NCI-H446 treated with DMSO at 0.1 percent for 48 hours (cell line): ENCODE results near the gene CCDC116.
"Not testable (repeated sequence)": the region's sequence is repeated elsewhere in the genome, so short reads cannot be mapped to it uniquely, and the experiment has no call there.

Experiments used
- DNase-seq: peaks from one replicate; lab custom pipeline; 2025; lab: John Stamatoyannopoulos, UW

Gene CCDC116

GRCh38 chr22:21652010-21652546, 19.5 kb downstream of the CCDC116 start:
- DNase-seq, result peak; percentile 81

DNA sequence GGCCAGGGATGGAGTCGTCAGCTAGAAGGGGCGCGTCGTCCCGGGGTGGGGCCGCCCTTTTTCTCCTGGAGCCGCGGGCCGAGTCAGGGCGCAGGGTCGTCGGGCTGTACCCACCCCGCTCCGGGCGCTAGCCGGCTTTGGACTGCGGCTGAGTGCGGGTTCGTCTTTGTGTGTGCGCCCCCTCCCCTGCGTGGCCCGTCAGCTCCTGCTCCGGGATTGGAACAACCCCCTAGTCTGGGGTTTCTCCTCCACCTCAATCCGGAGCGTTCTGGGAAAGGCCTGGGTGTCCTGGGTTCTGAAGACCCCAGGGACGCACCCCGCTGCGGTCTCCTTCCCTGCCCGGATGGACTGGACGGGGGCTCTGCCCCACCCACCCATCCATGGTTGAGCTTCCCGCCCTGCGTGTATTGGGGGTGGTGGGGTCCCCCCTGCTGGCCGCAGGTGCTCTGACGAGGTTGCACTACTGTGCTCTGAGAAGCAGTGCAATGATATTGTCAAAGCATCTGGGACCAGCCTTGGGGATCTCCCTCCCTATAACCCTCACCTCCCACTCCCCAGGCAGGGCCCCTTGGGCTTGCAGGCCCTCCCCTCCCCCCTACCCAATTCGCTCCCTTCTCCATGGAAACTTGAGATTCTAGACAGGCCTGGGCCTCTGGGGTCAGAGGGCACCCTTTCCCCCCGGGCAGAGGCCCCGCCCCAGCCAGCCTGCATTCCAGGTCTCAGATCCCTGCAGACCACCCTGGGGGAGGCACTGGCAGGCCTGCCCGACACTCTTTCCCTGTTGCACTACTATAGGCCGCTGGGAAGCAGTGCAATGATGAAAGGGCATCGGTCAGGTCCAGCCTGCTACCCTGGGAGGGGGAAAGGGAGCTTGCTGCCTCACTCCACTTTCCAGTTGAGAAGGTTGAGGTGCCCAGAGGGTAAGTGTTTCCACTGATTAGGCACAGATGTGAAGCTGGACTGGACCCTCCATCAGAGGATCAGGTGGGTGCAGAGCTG, 20.3 kb downstream of the CCDC116 start:
- DNase-seq, result no peak

- no peak for DNase-seq
Measured at GRCh38 chr22:21657020-21657359, 24.4 kb downstream of the CCDC116 start.

DNA sequence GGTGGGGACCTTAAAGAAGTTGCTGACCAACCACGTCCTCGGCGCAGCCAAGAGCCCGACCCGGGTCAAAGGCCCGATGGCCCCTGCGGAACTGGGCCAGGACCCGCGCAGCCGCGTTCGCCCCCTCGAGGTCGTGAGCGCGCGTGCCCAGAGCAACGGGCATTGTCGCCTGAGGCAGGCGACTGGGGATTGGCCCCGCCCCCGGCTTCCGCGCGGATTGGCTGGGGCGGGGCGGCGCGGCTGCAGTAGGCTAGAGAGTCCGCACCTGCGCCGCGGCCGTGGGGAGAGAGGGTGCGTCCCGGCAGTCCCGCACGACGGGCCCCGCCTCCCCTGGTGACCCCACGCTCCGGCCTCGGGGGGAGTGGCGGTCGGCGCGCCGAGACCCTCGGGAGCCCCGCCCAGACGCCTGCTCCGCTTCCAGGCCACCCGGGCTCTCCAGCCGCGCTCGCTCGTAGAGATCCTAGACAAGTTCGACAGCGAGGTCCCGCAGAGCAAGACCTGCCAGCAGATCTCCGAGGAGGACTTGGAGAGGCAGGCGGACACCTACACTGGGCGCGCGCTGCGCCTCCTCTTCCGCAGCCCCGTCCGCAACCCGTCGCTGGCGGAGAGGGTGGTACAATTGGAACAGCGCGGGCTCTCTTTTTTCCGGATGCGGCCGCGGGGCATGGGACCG, 24.9 kb downstream of the CCDC116 start:
- DNase-seq, result peak; percentile 65

DNA sequence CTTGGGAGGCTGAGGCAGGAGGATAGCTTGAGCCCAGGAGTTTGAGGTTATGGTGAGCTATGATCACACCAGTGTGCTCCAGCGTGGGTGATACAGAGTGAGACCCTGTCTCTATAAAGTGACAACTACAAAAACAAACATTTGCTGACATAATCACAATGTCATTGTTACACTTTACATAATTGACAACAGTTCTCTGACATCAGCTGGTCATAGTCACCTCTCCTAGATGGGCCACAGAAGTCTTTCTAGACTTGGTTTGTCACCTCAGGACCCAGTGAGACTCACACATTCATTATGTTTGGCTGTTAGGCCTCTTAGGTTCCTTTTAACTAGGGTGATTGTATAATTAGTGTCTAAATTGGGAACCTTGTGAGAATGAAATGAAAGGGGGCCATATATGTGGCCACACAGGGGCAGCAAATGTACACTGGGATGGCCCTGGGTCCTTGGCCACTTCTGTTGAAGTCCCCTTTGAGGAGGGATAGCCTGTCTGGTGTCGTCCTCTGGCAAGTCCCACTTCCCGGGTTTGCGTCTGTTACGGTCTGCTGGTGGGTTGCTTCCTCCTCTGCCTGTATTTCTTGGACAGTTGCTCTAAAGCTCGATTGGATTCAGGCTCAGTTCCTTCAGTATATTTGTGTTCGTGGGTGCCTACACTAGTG, 27.4 kb downstream of the CCDC116 start:
- DNase-seq, result no peak

DNA sequence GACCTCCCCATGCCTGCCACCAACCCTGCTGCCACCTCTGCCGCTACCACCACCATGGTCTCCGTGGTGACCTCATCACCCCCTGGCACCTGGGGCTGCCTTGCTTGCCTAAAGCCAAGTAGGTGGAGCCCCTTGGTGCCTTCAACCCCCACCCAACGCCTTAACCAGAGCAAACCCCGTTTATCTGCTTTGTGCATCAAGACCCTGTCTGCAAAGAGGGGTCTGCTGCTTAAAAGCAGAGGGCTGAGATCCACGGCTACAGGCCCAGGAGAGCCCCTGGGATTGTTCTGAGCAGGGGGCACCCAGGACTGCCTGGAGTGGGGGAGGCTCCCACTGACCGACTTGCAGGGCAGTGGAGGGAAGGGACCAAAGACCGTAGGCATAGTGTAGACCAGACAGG, 28.3 kb downstream of the CCDC116 start:
- no peak for DNase-seq

GRCh38 chr22:21661991-21662390, 29.4 kb downstream of the CCDC116 start:
- DNase-seq, result no peak

DNA sequence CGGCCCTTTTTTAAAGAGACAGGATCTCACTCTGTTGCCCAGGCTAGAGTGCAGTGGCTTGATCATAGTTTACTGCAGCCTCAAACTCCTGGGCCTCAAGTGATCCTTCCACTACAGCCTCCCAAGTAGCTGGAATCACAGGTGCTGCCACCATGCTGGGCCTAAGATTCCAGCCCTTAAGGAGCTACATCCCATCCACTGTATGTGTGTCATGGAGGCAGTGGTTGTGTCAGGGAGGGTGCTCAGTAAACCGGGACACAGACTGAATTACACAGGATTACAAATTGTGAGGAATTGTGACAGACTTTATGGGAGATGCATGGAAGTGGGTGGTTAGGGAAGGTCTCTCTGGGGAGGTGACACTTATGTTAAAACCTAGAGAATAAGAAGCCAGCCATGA, 31.2 kb downstream of the CCDC116 start:
- no peak for DNase-seq

- DNase-seq, result no peak
Measured at GRCh38 chr22:21665047-21665851, 32.7 kb downstream of the CCDC116 start.

DNA sequence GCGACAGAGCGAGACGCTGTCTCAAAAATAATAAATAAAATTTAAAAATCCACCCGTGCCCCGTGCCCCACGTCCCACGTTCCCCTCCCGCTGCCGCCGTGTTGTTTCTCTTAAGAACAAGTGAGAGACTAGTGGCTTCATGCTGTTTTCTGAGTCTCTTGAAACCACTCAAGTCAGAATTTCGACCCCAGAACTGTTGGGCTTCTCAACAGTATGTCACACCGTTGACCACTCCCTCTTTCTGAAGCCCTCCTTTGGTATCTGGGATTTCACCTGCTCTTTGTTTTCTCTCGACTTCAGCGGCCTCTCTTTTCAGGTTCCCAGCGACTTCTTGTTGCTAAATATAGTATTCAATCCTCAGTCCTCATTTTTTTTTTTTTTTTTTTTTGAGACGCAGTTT, 34.2 kb downstream of the CCDC116 start:
- no peak for DNase-seq

DNA sequence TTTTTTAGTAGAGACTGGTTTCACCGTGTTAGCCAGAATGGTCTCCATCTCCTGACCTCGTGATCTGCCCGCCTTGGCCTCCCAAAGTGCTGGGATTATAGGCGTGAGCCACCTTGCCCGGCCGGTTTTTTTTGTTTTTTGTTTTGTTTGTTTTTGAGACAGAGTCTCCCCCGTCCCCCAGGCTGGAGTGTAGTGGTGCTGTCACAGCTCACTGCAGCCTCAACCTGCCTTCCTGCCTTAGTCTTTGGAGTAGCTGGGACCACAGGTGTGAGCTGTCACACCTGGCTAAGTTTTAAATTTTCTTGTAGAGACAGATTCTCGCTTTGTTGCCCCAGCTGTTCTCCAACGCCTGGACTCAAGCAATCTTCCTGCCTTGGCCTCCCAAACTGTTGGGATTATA, 36.5 kb downstream of the CCDC116 start:
- DNase-seq, result no peak

- DNase-seq, result no peak
Measured at GRCh38 chr22:21672107-21672629, 39.6 kb downstream of the CCDC116 start.

DNA sequence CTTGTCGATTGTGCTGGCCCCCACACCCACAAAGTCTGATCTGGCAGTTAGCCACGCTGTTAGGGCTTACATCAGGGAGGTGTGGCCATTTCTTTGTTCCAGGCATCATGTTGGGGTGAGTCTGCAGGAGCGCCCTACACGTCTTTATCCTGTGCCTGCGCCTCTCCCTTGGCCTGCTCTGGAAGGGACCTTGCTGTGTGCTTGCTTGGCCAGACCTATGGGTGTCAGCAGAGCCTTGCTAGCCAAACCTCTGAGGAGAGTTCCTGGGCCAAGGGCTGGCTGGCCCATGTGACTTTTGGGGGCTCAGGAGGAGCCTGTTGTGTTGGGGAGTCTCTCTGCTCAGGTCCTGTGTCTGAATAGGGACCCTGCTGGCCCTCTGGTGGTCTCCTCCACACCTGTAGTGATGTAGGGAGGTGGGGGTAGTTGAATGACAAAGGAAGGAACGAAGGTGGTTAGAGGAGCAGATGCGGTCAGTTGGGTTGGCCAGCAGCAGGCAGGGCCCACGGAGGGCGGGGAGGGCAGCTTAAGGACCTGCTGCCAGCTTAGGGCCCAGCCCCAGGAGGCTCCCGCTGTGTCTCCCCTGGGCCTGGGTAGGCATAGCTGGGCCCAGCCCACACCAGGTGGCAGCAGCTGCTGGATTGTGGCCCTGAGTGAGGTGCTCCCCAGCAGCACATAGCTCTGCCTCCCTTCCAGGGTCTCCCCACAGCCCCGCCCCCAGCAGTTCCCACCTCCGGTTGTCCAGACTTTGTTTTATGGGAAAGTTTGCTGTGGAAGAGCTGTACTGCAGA, 41.2 kb downstream of the CCDC116 start:
- no peak for DNase-seq

DNA sequence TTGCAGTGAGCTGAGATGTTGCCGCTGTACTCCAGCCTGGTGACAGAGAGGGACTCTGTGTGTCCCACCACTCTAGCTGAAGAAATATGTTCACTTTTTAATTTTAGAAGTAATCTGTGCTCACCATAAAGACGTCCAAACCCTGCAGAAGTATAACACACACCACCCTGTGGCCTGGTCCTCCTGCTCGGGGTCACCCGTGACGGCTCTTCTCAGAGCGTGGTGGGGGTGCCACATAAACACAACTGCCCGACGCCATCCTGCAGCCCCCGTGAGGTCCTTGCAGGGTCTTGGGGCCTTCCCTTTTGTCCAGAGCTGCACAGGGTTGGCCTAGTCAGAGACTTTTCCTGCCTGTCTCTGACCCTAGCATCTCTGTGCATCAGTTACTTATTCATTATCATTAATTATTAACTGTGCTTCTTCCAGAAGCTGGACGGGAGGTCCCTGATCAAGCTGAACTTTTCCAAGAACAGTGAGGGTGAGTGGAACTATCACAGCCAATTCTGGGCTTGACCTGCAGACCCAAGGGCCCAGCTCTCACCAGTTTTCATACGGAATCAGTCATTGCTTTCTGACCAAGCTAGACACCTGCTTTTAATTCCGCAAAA, 42.2 kb downstream of the CCDC116 start:
- no peak for DNase-seq

DNA sequence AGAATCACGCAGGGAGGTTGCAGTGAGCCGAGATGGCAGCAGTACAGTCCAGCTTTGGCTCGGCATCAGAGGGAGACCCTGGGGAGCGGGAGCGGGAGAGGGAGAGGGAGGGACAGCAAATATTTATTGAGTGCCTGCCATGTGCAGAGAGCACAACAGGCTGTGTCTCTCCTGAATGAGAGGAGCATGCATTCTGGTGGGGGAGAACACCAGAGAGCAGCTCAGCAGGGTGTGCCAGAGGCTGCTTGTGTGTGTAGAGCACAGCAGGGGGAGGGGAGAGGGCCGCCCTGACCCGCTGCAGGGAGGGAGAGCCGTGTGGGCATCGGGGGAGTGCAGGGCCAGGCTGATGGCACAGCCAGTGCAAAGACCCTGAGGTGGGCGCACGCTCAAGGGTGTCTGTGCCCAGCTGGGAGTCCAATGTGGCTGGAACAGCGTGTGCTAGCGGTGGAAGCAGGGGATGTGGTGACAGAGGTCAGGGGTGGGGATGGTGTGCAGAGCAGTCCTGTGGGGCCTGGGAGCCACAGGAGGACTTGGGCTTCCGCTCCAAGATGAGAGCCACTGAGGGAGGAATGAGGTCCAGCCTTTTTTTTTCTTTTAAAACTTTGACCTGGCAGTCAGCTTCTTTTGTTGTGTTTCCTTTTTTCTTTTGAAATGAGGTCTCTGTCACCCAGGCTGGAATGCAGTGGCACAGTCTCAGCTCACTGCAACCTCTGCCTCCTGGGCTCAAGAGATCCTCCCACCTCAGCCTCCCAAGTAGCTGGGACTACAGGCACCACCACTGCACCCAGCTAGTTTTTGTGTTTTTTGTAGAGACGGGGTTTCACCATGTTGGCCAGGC, 45.3 kb downstream of the CCDC116 start:
- no peak for DNase-seq

DNA sequence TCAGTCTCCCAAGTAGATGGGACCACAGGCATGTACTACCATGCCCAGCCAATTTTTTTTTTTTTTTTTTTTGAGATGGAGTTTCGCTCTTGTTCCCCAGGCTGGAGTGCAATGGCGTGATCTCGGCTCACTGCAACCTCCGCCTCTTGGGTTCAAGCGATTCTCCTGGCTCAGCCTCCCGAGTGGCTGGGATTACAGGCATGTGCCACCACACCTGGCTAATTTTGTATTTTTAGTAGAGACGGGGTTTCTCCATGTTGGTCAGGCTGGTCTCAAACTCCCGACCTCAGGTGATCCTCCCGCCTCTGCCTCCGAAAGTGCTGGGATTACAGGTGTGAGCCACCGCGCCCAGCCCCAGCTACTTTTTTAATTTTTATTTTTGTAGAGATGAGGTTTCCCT, 46.3 kb downstream of the CCDC116 start:
- DNase-seq, result not testable (repeated sequence)

GRCh38 chr22:21679383-21679782, 46.8 kb downstream of the CCDC116 start:
- DNase-seq, result no peak

DNA sequence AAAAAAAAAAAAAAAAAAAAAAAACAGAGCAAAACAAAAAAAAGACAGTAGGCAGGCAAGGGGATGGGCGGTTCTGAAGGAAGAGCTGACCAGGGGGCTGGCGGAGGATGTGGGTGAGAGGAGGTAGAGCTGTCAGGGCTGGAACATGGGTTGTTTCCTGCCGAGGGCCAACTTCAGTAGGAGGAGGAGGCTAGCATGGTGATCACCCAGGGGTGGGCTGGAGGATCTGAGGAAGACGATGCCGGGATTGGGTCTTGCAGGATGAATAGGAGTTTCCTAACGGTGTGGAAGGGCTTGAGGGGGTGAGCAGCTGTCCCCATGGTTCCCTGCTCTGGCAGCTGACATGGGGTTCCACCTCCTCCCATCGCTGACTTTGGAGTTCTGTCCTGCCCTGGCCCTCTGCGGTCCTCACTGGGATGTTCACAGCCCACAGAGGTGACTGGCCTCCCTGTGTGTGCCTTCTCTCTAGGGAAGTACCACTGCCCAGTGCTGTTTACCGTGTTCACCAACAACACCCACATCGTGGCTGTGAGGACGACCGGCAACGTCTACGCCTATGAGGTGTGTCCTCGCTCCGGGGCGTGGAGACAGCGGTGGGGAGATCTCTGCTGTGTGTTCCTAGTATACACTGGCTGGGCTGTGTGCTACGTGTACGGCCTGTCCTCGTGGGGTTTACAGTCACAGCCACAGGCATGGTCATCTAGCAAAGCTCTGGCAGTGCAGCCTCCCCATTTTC, 48.4 kb downstream of the CCDC116 start:
- DNase-seq, result no peak
